Esophagus squamous epithelium (tissue), 4 donors: ENCODE data around the gene ACAA1.

Experiments
- POLR2A ChIP-seq, 4 donors: fragments of 450-650 bp; IDR thresholded peaks; one replicate each; pipeline ENCODE4 v1.6.1; 2017; ENCODE audit warnings: antibody characterized with exemption in 4 of 4, mild to moderate bottlenecking in 4 of 4, moderate library complexity in 3 of 4
- TF ChIP-seq, protein P1 (sequence below), 6 experiments: fragments of 450-650 bp in 4 of 6; fragments of 200-600 bp in 2 of 6; sonication (generic) in 2 of 6; IDR thresholded peaks; one replicate each; pipeline ENCODE4 v1.5.1; 2016 to 2019; ENCODE audit warnings: antibody characterized with exemption in 6 of 6, mild to moderate bottlenecking in 4 of 6, moderate library complexity in 4 of 6

DNA sequence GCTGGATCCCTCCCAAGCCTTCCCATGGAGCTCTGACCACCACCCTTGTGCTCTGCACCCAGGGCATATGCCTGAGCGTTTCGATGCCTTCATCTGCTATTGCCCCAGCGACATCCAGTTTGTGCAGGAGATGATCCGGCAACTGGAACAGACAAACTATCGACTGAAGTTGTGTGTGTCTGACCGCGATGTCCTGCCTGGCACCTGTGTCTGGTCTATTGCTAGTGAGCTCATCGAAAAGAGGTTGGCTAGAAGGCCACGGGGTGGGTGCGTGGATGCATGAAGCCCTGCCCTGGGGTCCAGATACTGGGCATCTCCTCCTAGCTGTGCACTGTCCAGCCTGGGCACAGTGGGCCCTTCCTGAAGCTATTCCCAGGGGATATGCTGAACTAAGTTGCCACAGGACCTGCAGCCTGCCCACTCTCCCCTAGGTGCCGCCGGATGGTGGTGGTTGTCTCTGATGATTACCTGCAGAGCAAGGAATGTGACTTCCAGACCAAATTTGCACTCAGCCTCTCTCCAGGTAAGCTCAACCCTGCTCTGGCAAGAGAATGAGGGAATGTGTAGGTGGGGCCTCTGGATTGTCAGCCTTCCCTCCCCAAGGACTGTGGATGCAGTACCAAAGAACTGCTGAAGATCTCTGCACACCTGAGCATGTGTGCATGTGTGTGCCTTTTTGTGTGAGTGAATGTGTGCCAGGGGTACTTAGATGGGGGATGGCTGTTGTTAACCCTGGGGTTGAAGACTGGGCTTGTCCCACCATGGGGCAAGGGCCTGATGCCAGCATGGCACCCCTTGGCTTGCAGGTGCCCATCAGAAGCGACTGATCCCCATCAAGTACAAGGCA, 3.6 kb upstream of the ACAA1 start:
- TF ChIP-seq, protein P1, sequence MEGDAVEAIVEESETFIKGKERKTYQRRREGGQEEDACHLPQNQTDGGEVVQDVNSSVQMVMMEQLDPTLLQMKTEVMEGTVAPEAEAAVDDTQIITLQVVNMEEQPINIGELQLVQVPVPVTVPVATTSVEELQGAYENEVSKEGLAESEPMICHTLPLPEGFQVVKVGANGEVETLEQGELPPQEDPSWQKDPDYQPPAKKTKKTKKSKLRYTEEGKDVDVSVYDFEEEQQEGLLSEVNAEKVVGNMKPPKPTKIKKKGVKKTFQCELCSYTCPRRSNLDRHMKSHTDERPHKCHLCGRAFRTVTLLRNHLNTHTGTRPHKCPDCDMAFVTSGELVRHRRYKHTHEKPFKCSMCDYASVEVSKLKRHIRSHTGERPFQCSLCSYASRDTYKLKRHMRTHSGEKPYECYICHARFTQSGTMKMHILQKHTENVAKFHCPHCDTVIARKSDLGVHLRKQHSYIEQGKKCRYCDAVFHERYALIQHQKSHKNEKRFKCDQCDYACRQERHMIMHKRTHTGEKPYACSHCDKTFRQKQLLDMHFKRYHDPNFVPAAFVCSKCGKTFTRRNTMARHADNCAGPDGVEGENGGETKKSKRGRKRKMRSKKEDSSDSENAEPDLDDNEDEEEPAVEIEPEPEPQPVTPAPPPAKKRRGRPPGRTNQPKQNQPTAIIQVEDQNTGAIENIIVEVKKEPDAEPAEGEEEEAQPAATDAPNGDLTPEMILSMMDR (IDR thresholded peaks at IDR 0.05), result no peak
- no peak for TF ChIP-seq POLR2A (IDR thresholded peaks at IDR 0.05)
